ENCODE measurements around the gene NRSN2. TPM values are rescaled to one million over a fixed set of nuclear protein-coding genes. Genes with fewer than 3 reads are reported as not detected.

Gene NRSN2
- polyA plus RNA-seq, 1 of the 3 experiments (the other 2 are of a cell fraction) = 146 TPM

- WGBS (ENCODE audit: low lambda C conversion rate) = 90% methylated on average over 13 of the region's 13 CpGs
- Histone ChIP-seq H3K9me2 (no peaks in the 10 kb centered on the region), H3K79me2 (ENCODE audit: insufficient read depth) (no peaks in the 10 kb centered on the region), H3K9ac (no peak overlapping the region), H3F3A (replicated peaks; ENCODE audit: insufficient read depth) (no peaks in the 10 kb centered on the region), H4K20me1 (ENCODE audit: insufficient read depth) (no peaks in the 10 kb centered on the region), H2AFZ (ENCODE audit: low read depth) (no peak overlapping the region), H3K27me3 (ENCODE audit: insufficient read depth) (no peaks in the 10 kb centered on the region), H3K9me3 (no peaks in the 10 kb centered on the region), H3K27ac (ENCODE audit: low read depth in 2 of 2, low read length in 1 of 2) (no peak overlapping the region), H3K4me2 (no peak overlapping the region), H3K36me3 (replicated peaks in 1 of 2; ENCODE audit: control insufficient read depth in 1 of 2, insufficient read depth in 2 of 2, low read length in 1 of 2) (no peaks in the 10 kb centered on the region), H3K4me3 (ENCODE audit: low read depth in 2 of 2, low read length in 1 of 2) (no peak overlapping the region), H3K4me1 (ENCODE audit: control insufficient read depth in 1 of 2, insufficient read depth in 2 of 2, low read depth in 1 of 2, low read length in 1 of 2) (peaks cover 9 to 17% of the 10 kb centered on the region in 2 experiments; a peak in 3 of 4 replicates)
- POLR2A ChIA-PET = interaction anchor here (0.8 kb wide), 1 partner anchor 19 kb away, joined by 3 read pairs; no protein-coding TSS in a partner anchor
- DNase-seq = no peak
- no peak for TF ChIP-seq RXRA (IDR thresholded peaks at IDR 0.05; ENCODE audit: borderline replicate concordance, low read depth)
- no peak for TF ChIP-seq MXI1 (IDR thresholded peaks at IDR 0.05; ENCODE audit: low read depth, low read length)
- TF ChIP-seq USF2 (IDR thresholded peaks at IDR 0.05; ENCODE audit: borderline replicate concordance, low read depth, low read length) = no peak
- no peak for TF ChIP-seq NRF1 (IDR thresholded peaks at IDR 0.05; ENCODE audit: low read depth, low read length)
- no peak for TF ChIP-seq CTCF (IDR thresholded peaks at IDR 0.05)
- no peak for TF ChIP-seq RCOR1 (IDR thresholded peaks at IDR 0.05; ENCODE audit: low read length)
- no peak for TF ChIP-seq CHD2 (IDR thresholded peaks at IDR 0.05; ENCODE audit: low read length, partially characterized antibody)
- TF ChIP-seq RAD21 (IDR thresholded peaks at IDR 0.05; ENCODE audit: low read length) = no peak
- TF ChIP-seq FOSL2 (IDR thresholded peaks at IDR 0.05; ENCODE audit: borderline replicate concordance, low read depth) = no peak
- TF ChIP-seq TAF1 (IDR thresholded peaks at IDR 0.05; ENCODE audit: borderline replicate concordance, low read depth, low read length) = no peak
- CTCF ChIA-PET = interaction anchor here (0.9 to 2.5 kb wide), 4 partner anchors 12 to 65 kb away, joined by 3 to 9 read pairs (median 8); no protein-coding TSS in a partner anchor
Observed at GRCh38 chr20:366719-367485, 20.0 kb downstream of the NRSN2 start.

- no peaks in the 10 kb centered on the region for H3K9me2 ChIP-seq
- POLR2A ChIA-PET = no interaction called here
- CTCF ChIA-PET = interaction anchor here (0.7 to 1.9 kb wide), 3 partner anchors 13 to 371 kb away, joined by 3 to 8 read pairs (median 8); no protein-coding TSS in a partner anchor
- no peaks in the 10 kb centered on the region for H3K27me3 ChIP-seq (ENCODE audit: insufficient read depth)
- no peak overlapping the region for H2AFZ ChIP-seq (ENCODE audit: low read depth)
- no peak overlapping the region for H3K9ac ChIP-seq
- no peak overlapping the region for H3K27ac ChIP-seq (ENCODE audit: low read depth in 2 of 2, low read length in 1 of 2)
- H3K9me3 ChIP-seq = no peaks in the 10 kb centered on the region
- DNase-seq = no peak
- H3K4me3 ChIP-seq (ENCODE audit: low read depth in 2 of 2, low read length in 1 of 2) = no peak overlapping the region
- WGBS (ENCODE audit: low lambda C conversion rate) = 80% methylated on average over 8 of the region's 8 CpGs
- H3K79me2 ChIP-seq (ENCODE audit: insufficient read depth) = no peaks in the 10 kb centered on the region
- H3K4me2 ChIP-seq = no peak overlapping the region
- H3K4me1 ChIP-seq (ENCODE audit: control insufficient read depth in 1 of 2, insufficient read depth in 2 of 2, low read depth in 1 of 2, low read length in 1 of 2) = peaks cover 14 to 18% of the 10 kb centered on the region in 2 experiments; a peak in 3 of 4 replicates
- TF ChIP-seq RXRA (IDR thresholded peaks at IDR 0.05; ENCODE audit: borderline replicate concordance, low read depth) (no peak), FOSL2 (IDR thresholded peaks at IDR 0.05; ENCODE audit: borderline replicate concordance, low read depth) (no peak), NRF1 (IDR thresholded peaks at IDR 0.05; ENCODE audit: low read depth, low read length) (no peak), POLR2AphosphoS5 (IDR thresholded peaks at IDR 0.05; ENCODE audit: low read depth, low read length) (no peak), MXI1 (IDR thresholded peaks at IDR 0.05; ENCODE audit: low read depth, low read length) (no peak), FOXJ3 (CRISPR knock-in tag; IDR thresholded peaks at IDR 0.05) (no peak), USF1 (IDR thresholded peaks at IDR 0.05; ENCODE audit: borderline replicate concordance, low read depth) (no peak), RCOR1 (IDR thresholded peaks at IDR 0.05; ENCODE audit: low read length) (no peak), ELF1 (IDR thresholded peaks at IDR 0.05) (no peak), EZH2phosphoT487 (IDR thresholded peaks at IDR 0.05; ENCODE audit: borderline replicate concordance, low read depth) (no peak), GABPA (IDR thresholded peaks at IDR 0.05; ENCODE audit: low read depth) (no peak)
- peaks cover 3% of the 10 kb centered on the region for H3F3A ChIP-seq (replicated peaks; ENCODE audit: insufficient read depth)
- no peaks in the 10 kb centered on the region for H4K20me1 ChIP-seq (ENCODE audit: insufficient read depth)
- no peaks in the 10 kb centered on the region for H3K36me3 ChIP-seq (replicated peaks in 1 of 2; ENCODE audit: control insufficient read depth in 1 of 2, insufficient read depth in 2 of 2, low read length in 1 of 2)
Observed at GRCh38 chr20:367486-367887, 20.6 kb downstream of the NRSN2 start.
